ENCODE measurements around the gene TIGD3. TPM values are rescaled to one million over a fixed set of nuclear protein-coding genes. Genes with fewer than 3 reads are reported as not detected.

The TIGD3 gene
- total RNA-seq, 4 donors from 2014 or later = 0.19 to 0.26 (median 0.20) TPM; not detected in 1

GRCh38 chr11:65363770-65364169, 9.2 kb downstream of the TIGD3 start:
- WGBS, 2 donors = 74 to 76% methylated on average over 3 of the region's 3 CpGs
- intact Hi-C loops (cut with DNase I; ENCODE audit: low total_unique reads) = no loop called here
- no peak overlapping the region for H3K4me3 ChIP-seq (ENCODE audit: low read depth, poor library complexity, severe bottlenecking)
- DNase-seq (ENCODE audit: low spot score in 2 of 2) = no peak
- no peak for TF ChIP-seq CTCF (IDR thresholded peaks at IDR 0.05)
- TF ChIP-seq POLR2A (IDR thresholded peaks at IDR 0.05) = no peak

GRCh38 chr11:65366340-65366773, 11.8 kb downstream of the TIGD3 start:
- intact Hi-C loops (cut with DNase I; ENCODE audit: low total_unique reads) = no loop called here
- no peak for DNase-seq (ENCODE audit: low spot score in 2 of 2)
- no peak overlapping the region for H3K4me3 ChIP-seq (ENCODE audit: low read depth, poor library complexity, severe bottlenecking)
- 2 to 7% methylated on average over 4 of the region's 4 CpGs for WGBS, 2 donors
- TF ChIP-seq POLR2A (IDR thresholded peaks at IDR 0.05) = no peak
- TF ChIP-seq CTCF (IDR thresholded peaks at IDR 0.05) = no peak

- TF ChIP-seq CTCF (IDR thresholded peaks at IDR 0.05) = no peak
- no peak for TF ChIP-seq POLR2A (IDR thresholded peaks at IDR 0.05)
- H3K4me3 ChIP-seq (ENCODE audit: low read depth, poor library complexity, severe bottlenecking) = no peak overlapping the region
- DNase-seq (ENCODE audit: low spot score in 2 of 2) = no peak
- intact Hi-C loops (cut with DNase I; ENCODE audit: low total_unique reads) = loop anchor here (5.0 kb wide), 1 partner anchor 147 kb away; no protein-coding TSS in a partner anchor
- 75 to 77% methylated on average over 6 of the region's 6 CpGs for whole genome bisulfite sequencing, 2 donors
These were observed 16.1 kb downstream of the TIGD3 start for GRCh38 chr11:65370659-65371049.

- TF ChIP-seq POLR2A (IDR thresholded peaks at IDR 0.05) (no peak), CTCF (IDR thresholded peaks at IDR 0.05) (no peak)
- intact Hi-C loops (cut with DNase I; ENCODE audit: low total_unique reads) = loop anchor here (5.0 kb wide), 1 partner anchor 143 kb away; no protein-coding TSS in a partner anchor
- H3K4me3 ChIP-seq (ENCODE audit: low read depth, poor library complexity, severe bottlenecking) = no peak overlapping the region
- DNase-seq (ENCODE audit: low spot score in 2 of 2) = no peak
- 81 to 83% methylated on average over 14 of the region's 14 CpGs for WGBS, 2 donors
These were observed 19.5 kb downstream of the TIGD3 start for GRCh38 chr11:65373839-65374580.

- 58 to 71% methylated on average over 8 of the region's 8 CpGs for WGBS, 2 donors
- no peak for TF ChIP-seq POLR2A (IDR thresholded peaks at IDR 0.05)
- no peak for TF ChIP-seq CTCF (IDR thresholded peaks at IDR 0.05)
- no peak overlapping the region for H3K4me3 ChIP-seq (ENCODE audit: low read depth, poor library complexity, severe bottlenecking)
- intact Hi-C loops (cut with DNase I; ENCODE audit: low total_unique reads) = no loop called here
- DNase-seq (ENCODE audit: low spot score in 2 of 2) = no peak
These were observed 20.5 kb downstream of the TIGD3 start for GRCh38 chr11:65375012-65375411.

Data from lower leg skin (tissue), 4 donors.